Esophagus squamous epithelium (tissue), 4 donors: ENCODE data around the gene PRSS56.

ENCODE experiments used
- POLR2A ChIP-seq, 4 donors: fragments of 450-650 bp; IDR thresholded peaks; one replicate each; pipeline ENCODE4 v1.6.1; 2017; ENCODE audit warnings: antibody characterized with exemption in 4 of 4, mild to moderate bottlenecking in 4 of 4, moderate library complexity in 3 of 4
- TF ChIP-seq, protein P1 (sequence below), 6 experiments: fragments of 450-650 bp in 4 of 6; fragments of 200-600 bp in 2 of 6; sonication (generic) in 2 of 6; IDR thresholded peaks; one replicate each; pipeline ENCODE4 v1.5.1; 2016 to 2019; ENCODE audit warnings: antibody characterized with exemption in 6 of 6, mild to moderate bottlenecking in 4 of 6, moderate library complexity in 4 of 6

DNA sequence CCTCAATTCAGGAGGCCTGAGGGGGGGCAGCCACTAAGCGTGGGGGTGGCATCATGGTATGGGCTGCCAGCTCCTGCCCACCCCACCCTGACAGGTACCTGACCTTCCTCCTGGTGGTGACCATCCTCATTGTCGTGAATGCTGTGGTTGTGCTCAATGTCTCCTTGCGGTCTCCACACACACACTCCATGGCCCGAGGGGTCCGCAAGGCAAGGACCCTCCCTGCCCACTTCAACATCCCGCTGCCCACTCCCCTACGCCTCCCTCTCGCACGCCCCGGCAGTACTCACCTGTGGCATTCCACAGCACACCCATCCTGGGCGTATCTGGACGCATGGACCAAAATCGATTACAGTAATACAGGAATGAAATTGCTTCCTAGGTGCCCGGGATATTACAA is 23.3 kb downstream of the PRSS56 start:
- TF ChIP-seq POLR2A (IDR thresholded peaks at IDR 0.05), result no peak
- TF ChIP-seq, protein P1, sequence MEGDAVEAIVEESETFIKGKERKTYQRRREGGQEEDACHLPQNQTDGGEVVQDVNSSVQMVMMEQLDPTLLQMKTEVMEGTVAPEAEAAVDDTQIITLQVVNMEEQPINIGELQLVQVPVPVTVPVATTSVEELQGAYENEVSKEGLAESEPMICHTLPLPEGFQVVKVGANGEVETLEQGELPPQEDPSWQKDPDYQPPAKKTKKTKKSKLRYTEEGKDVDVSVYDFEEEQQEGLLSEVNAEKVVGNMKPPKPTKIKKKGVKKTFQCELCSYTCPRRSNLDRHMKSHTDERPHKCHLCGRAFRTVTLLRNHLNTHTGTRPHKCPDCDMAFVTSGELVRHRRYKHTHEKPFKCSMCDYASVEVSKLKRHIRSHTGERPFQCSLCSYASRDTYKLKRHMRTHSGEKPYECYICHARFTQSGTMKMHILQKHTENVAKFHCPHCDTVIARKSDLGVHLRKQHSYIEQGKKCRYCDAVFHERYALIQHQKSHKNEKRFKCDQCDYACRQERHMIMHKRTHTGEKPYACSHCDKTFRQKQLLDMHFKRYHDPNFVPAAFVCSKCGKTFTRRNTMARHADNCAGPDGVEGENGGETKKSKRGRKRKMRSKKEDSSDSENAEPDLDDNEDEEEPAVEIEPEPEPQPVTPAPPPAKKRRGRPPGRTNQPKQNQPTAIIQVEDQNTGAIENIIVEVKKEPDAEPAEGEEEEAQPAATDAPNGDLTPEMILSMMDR (IDR thresholded peaks at IDR 0.05), result no peak
